K562 (cell line): Measurements from ENCODE around the gene PACC1. TPM values are rescaled to one million over a fixed set of nuclear protein-coding genes. Genes with fewer than 3 reads are reported as not detected.
A peak's percentile ranks its signal among the peaks of the same experiment; 100 is the strongest.

Experiments
- ATAC-seq: fragments of 200-7000 bp; cut with Tn5 transposase; 3 replicates; pipeline ENCODE4 v1.9.1; 2020; ENCODE audit warnings: moderate library complexity
- BruUV-seq: library from RNA; stranded (reverse); fragments of 400-500 nt; replicated peaks from 2 replicates; lab custom pipeline; 2021; lab: Mats Ljungman, UMichigan
- CTCF ChIA-PET: fragments of 300-600 bp; formaldehyde crosslinking; extraction: SDS; loops from one replicate; lab custom pipeline; 2021; ENCODE audit warnings: low intra/inter-chr PET ratio; lab: Yijun Ruan, JAX
- POLR2A ChIA-PET: fragments of 300-600, 350-650 bp; sonication (Branson Sonifier 250); formaldehyde crosslinking; extraction: SDS; loops from one replicate; lab custom pipeline; 2021; ENCODE audit warnings: antibody characterized with exemption, inconsistent platforms; lab: Yijun Ruan, JAX
- DNase-seq, 4 experiments: peaks; one replicate each; pipeline versions ENCODE4 v3.0.0 to v3.0.0-alpha.2; 2011 to 2018; ENCODE audit warnings: low spot score in 3 of 4, mixed read lengths in 3 of 4; ENCODE audit errors: extremely low read depth in 1 of 4
- FAIRE-seq: peaks from 2 replicates; lab custom pipeline; 2011; peaks lifted over from hg19 to GRCh38; lab: Jason Lieb, UNC
- H2AFZ ChIP-seq: 2 replicates; pipeline ENCODE4 v1.6.0; 2011; ENCODE audit warnings: low read depth, low read length, control low read depth, inconsistent platforms
- H3K27ac ChIP-seq: fragments of 200-600 bp; 3 replicates; pipeline ENCODE4 v1.8.0; 2011; ENCODE audit warnings: low read depth, mild to moderate bottlenecking, control low read depth, inconsistent platforms, low read length, moderate library complexity, mixed read lengths; ENCODE audit errors: extremely low read depth
- H3K27me3 ChIP-seq, 2 experiments: fragments of 300-600 bp in 1 of 2; 2 replicates in 1 of 2; 3 replicates in 1 of 2; pipeline versions ENCODE4 v1.6.0 to v1.8.0; 2011; ENCODE audit warnings: inconsistent platforms in 2 of 2, low read length in 2 of 2, mild to moderate bottlenecking in 1 of 2, mixed read lengths in 1 of 2, moderate library complexity in 1 of 2; ENCODE audit not compliant: control insufficient read depth in 2 of 2, insufficient read depth in 2 of 2
- H3K36me3 ChIP-seq: fragments of 300-600 bp; 3 replicates; pipeline ENCODE4 v1.8.0; 2011; ENCODE audit warnings: mild to moderate bottlenecking, low read length, inconsistent platforms; ENCODE audit not compliant: control insufficient read depth, insufficient read depth
- H3K4me1 ChIP-seq, 2 experiments: fragments of 200-600 bp in 1 of 2; replicated peaks in 1 of 2; 2 replicates in 1 of 2; 3 replicates in 1 of 2; pipeline versions ENCODE4 v1.5.1 to v1.8.0; 2011; ENCODE audit warnings: inconsistent platforms in 2 of 2, low read length in 2 of 2, mild to moderate bottlenecking in 1 of 2, mixed read lengths in 1 of 2, moderate library complexity in 1 of 2; ENCODE audit not compliant: control insufficient read depth in 2 of 2, insufficient read depth in 2 of 2
- H3K4me2 ChIP-seq: 2 replicates; pipeline ENCODE4 v1.6.1; 2011; ENCODE audit warnings: low read length, control low read depth, inconsistent platforms, mixed read lengths; ENCODE audit not compliant: insufficient read depth
- H3K4me3 ChIP-seq: fragments of 200-600 bp; sonication (generic), shearing (Covaris generic); 2 replicates; pipeline ENCODE4 v1.5.1; 2016; ENCODE audit warnings: control low read depth, inconsistent platforms
- H3K79me2 ChIP-seq: fragments of 200-600 bp; 3 replicates; pipeline ENCODE4 v1.8.0; 2011; ENCODE audit warnings: low read length, inconsistent platforms; ENCODE audit not compliant: control insufficient read depth, insufficient read depth
- H3K9ac ChIP-seq, 2 experiments: 2 replicates each; pipeline versions ENCODE4 v1.6.0 to v1.6.1; 2011; ENCODE audit warnings: low read depth in 2 of 2, low read length in 2 of 2, control low read depth in 1 of 2, inconsistent platforms in 1 of 2, mild to moderate bottlenecking in 1 of 2, mixed read lengths in 1 of 2; ENCODE audit not compliant: insufficient read depth in 1 of 2
- H3K9me1 ChIP-seq: one replicate; pipeline ENCODE4 v1.6.0; 2011; ENCODE audit warnings: inconsistent platforms, mild to moderate bottlenecking, low read length, moderate library complexity; ENCODE audit not compliant: control insufficient read depth, insufficient read depth
- H3K9me3 ChIP-seq: replicated peaks from 2 replicates; pipeline ENCODE4 v1.5.1; 2011; ENCODE audit warnings: low read depth, low read length, inconsistent platforms; ENCODE audit not compliant: control insufficient read depth, insufficient read depth
- H4K20me1 ChIP-seq: replicated peaks from 2 replicates; pipeline ENCODE4 v1.6.1; 2011; ENCODE audit warnings: low read length, inconsistent platforms, mixed read lengths; ENCODE audit not compliant: control insufficient read depth, insufficient read depth
- FOXJ3 ChIP-seq: sonication (generic); formaldehyde crosslinking; IDR thresholded peaks from 2 replicates; pipeline ENCODE4 v1.4.0; 2020; ENCODE audit warnings: mild to moderate bottlenecking, missing genetic modification reagents
- MYBL2 ChIP-seq, 2 experiments: fragments of 450-650 bp in 1 of 2; sonication (generic) in 1 of 2; formaldehyde crosslinking in 1 of 2; IDR thresholded peaks; 2 replicates each; pipeline versions ENCODE4 v1.6.1 to v1.8.1; 2017 to 2022; ENCODE audit warnings: borderline replicate concordance in 1 of 2, inconsistent platforms in 1 of 2, low read depth in 1 of 2, mild to moderate bottlenecking in 1 of 2, missing genetic modification reagents in 1 of 2, moderate library complexity in 1 of 2
- RAD21 ChIP-seq, 2 experiments: fragments of 250-450 bp in 1 of 2; fragments of 450-650 bp in 1 of 2; sonication (Bioruptor Pico) in 1 of 2; formaldehyde crosslinking in 1 of 2; IDR thresholded peaks in 1 of 2; conservative IDR thresholded peaks in 1 of 2; 2 replicates each; pipeline versions ENCODE4 v1.4.0 to v1.8.0; 2020 to 2022; ENCODE audit warnings: mild to moderate bottlenecking in 2 of 2, moderate library complexity in 1 of 2
- ZNF23 ChIP-seq: fragments of 250-450 bp; sonication (Bioruptor Pico); IDR thresholded peaks from 2 replicates; pipeline ENCODE4 v1.4.0; 2020; ENCODE audit warnings: mild to moderate bottlenecking
- ZNF316 ChIP-seq: fragments of 450-650 bp; IDR thresholded peaks from 2 replicates; pipeline ENCODE4 v1.6.1; 2016
- WGBS: fragments of 100-300 bp; shearing (Covaris generic); methylation state at CpG from one replicate; pipeline ENCODE4 v1.1.6; 2016; ENCODE audit warnings: low coverage, mixed read lengths; ENCODE audit not compliant: insufficient coverage; ENCODE audit errors: missing lambda C conversion rate; 5-methylcytosine and 5-hydroxymethylcytosine counted together
- in situ Hi-C: fragments of 300-500 bp; cut with MboI; formaldehyde crosslinking; loops from 4 replicates; pipeline ENCODE4 v1.15.0; 2018; ENCODE audit warnings: inconsistent platforms, mixed read lengths
- intact Hi-C: fragments of 100-400 bp; cut with micrococcal nuclease; formaldehyde crosslinking; loops from 2 replicates; pipeline ENCODE4 v1.14.2; 2022
- polyA plus RNA-seq, 8 experiments: library from polyadenylated mRNA; depleted of rRNA in 4 of 8; stranded (reverse) in 5 of 8; unstranded in 3 of 8; fragments of >200 nt; fragmentation: Nextera tagmentation in 2 of 8; fragmentation: Illumina TruSeq in 1 of 8; extraction: Ambion mirVana in 2 of 8; extraction: Trizol in 1 of 8; gene quantifications; 2 replicates each; pipeline versions ENCODE4 v1.2.1 to v1.2.3, GENCODE V29; 2011 to 2014; ENCODE audit warnings: inconsistent platforms in 1 of 8, missing spikeins in 1 of 8
- total RNA-seq, 7 experiments: library from RNA; depleted of rRNA in 6 of 7; stranded (reverse); fragments of >200 nt in 6 of 7; fragmentation: Illumina TruSeq in 2 of 7; extraction: Trizol in 2 of 7; gene quantifications; 2 replicates each; pipeline versions ENCODE4 v1.2.1 to v1.2.3, GENCODE V29; 2011 to 2021; ENCODE audit warnings: low replicate concordance in 1 of 7

PACC1 gene
- total and polyA plus RNA-seq, 9 of the 15 experiments (the other 6 are each of a cell fraction or from before 2014, with no cell fraction given) = 7.1 to 19.3 (median 14.9) TPM

GRCh38 chr1:212451416-212452322 is 37.0 kb upstream of the PACC1 start:
- peak overlapping the region in 1 of 2 experiments; percentile 39; a peak in 1 of 4 replicates for H3K9ac ChIP-seq
- H3K36me3 ChIP-seq = no peaks in the 10 kb centered on the region
- DNase-seq (no peak), ATAC-seq (no peak), FAIRE-seq (no peak)
- H3K4me1 ChIP-seq = no peaks in the 10 kb centered on the region; a peak in 1 of 5 replicates
- no peaks in the 10 kb centered on the region for H3K9me1 ChIP-seq
- 23% methylated on average over 6 of the region's 6 CpGs for WGBS
- no peak overlapping the region for H3K27ac ChIP-seq
- in situ Hi-C loops (loop anchor here (5.0 kb wide), 1 partner anchor 774 kb away; the partner anchor contains the start of gene NEK2), intact Hi-C loops (no loop called here)
- no peak overlapping the region for H2AFZ ChIP-seq
- H4K20me1 ChIP-seq = no peaks in the 10 kb centered on the region
- no peak overlapping the region for H3K4me2 ChIP-seq
- TF ChIP-seq MYBL2 (IDR thresholded peaks at IDR 0.05; ENCODE audit: low read depth) (no peak), MYBL2 (CRISPR knock-in tag; IDR thresholded peaks at IDR 0.05; ENCODE audit: borderline replicate concordance) (no peak), ZNF23 (CRISPR knock-in tag) (no peak), ZNF316 (no peak), FOXJ3 (CRISPR knock-in tag) (no peak), RAD21 (CRISPR knock-in tag; conservative IDR thresholded peaks at IDR 0.05 in 1 of 2, IDR thresholded peaks at IDR 0.05 in 1 of 2) (peak in 1 of 2 experiments; percentile 27; a peak in 2 of 4 replicates)
- no peaks in the 10 kb centered on the region for H3K9me3 ChIP-seq
- POLR2A ChIA-PET = interaction anchor here (0.6 to 0.7 kb wide), 2 partner anchors 13 to 896 kb away, joined by 3 read pairs; no protein-coding TSS in a partner anchor
- H3K4me3 ChIP-seq = no peak overlapping the region
- no peaks in the 10 kb centered on the region for H3K27me3 ChIP-seq
- no peaks in the 10 kb centered on the region for H3K79me2 ChIP-seq
- no TSS peak for BruUV-seq
- CTCF ChIA-PET = interaction anchor here (0.9 kb wide), 1 partner anchor 381 kb away, joined by 3 read pairs; no protein-coding TSS in a partner anchor
